ENCODE measurements around the gene PSMG1. TPM values are rescaled to one million over a fixed set of nuclear protein-coding genes. Genes with fewer than 3 reads are reported as not detected.

The PSMG1 gene
- polyA plus RNA-seq, 1 of the 3 experiments (the other 2 are of a cell fraction): 39.6 TPM

- Histone ChIP-seq H3K4me2 (no peak overlapping the region), H3K27ac (ENCODE audit: low read depth in 2 of 2, low read length in 1 of 2) (no peak overlapping the region), H3K9me3 (no peaks in the 10 kb centered on the region), H2AFZ (ENCODE audit: low read depth) (no peak overlapping the region), H3F3A (replicated peaks; ENCODE audit: insufficient read depth) (peaks cover 7% of the 10 kb centered on the region), H3K4me3 (ENCODE audit: low read depth in 2 of 2, low read length in 1 of 2) (no peak overlapping the region), H3K4me1 (ENCODE audit: control insufficient read depth in 1 of 2, insufficient read depth in 2 of 2, low read depth in 1 of 2, low read length in 1 of 2) (no peaks in the 10 kb centered on the region), H3K36me3 (replicated peaks in 1 of 2; ENCODE audit: control insufficient read depth in 1 of 2, insufficient read depth in 2 of 2, low read length in 1 of 2) (peaks cover 69 to 79% of the 10 kb centered on the region in 2 experiments), H3K27me3 (ENCODE audit: insufficient read depth) (no peaks in the 10 kb centered on the region), H3K9ac (no peak overlapping the region), H4K20me1 (ENCODE audit: insufficient read depth) (no peaks in the 10 kb centered on the region), H3K9me2 (no peaks in the 10 kb centered on the region), H3K79me2 (ENCODE audit: insufficient read depth) (no peaks in the 10 kb centered on the region)
- CTCF ChIA-PET: interaction anchor here (0.8 kb wide), 1 partner anchor 10 kb away, joined by 4 read pairs; no protein-coding TSS in a partner anchor
- TF ChIP-seq MAX (IDR thresholded peaks at IDR 0.05; ENCODE audit: low read depth) (no peak), YY1 (IDR thresholded peaks at IDR 0.05; ENCODE audit: low read depth) (no peak), EP300 (IDR thresholded peaks at IDR 0.05; ENCODE audit: borderline replicate concordance in 1 of 2, low read depth in 1 of 2, low read length in 1 of 2) (no peak)
- POLR2A ChIA-PET: no interaction called here
- WGBS (ENCODE audit: low lambda C conversion rate): 97% methylated on average over 3 of the region's 3 CpGs
- no peak for DNase-seq
Measured at GRCh38 chr21:39217356-39218081, 34.3 kb upstream of the PSMG1 start.

GRCh38 chr21:39216290-39216689, 33.0 kb upstream of the PSMG1 start:
- no peak overlapping the region for H3K4me3 ChIP-seq (ENCODE audit: low read depth in 2 of 2, low read length in 1 of 2)
- no peak overlapping the region for H3K4me2 ChIP-seq
- no peaks in the 10 kb centered on the region for H3K27me3 ChIP-seq (ENCODE audit: insufficient read depth)
- H4K20me1 ChIP-seq (ENCODE audit: insufficient read depth): no peaks in the 10 kb centered on the region
- 98% methylated on average over 2 of the region's 2 CpGs for WGBS (ENCODE audit: low lambda C conversion rate)
- H3K4me1 ChIP-seq (ENCODE audit: control insufficient read depth in 1 of 2, insufficient read depth in 2 of 2, low read depth in 1 of 2, low read length in 1 of 2): no peaks in the 10 kb centered on the region
- DNase-seq: no peak
- TF ChIP-seq RCOR1 (IDR thresholded peaks at IDR 0.05; ENCODE audit: low read length) (no peak), MEF2A (IDR thresholded peaks at IDR 0.05; ENCODE audit: borderline replicate concordance, low read depth) (no peak), TAF1 (IDR thresholded peaks at IDR 0.05; ENCODE audit: borderline replicate concordance, low read depth, low read length) (no peak), JUND (IDR thresholded peaks at IDR 0.05) (no peak), GABPA (IDR thresholded peaks at IDR 0.05; ENCODE audit: low read depth) (no peak), MXI1 (IDR thresholded peaks at IDR 0.05; ENCODE audit: low read depth, low read length) (no peak), SIN3A (IDR thresholded peaks at IDR 0.05; ENCODE audit: borderline replicate concordance, low read depth, low read length) (no peak), USF1 (IDR thresholded peaks at IDR 0.05; ENCODE audit: borderline replicate concordance, low read depth) (no peak), POLR2AphosphoS5 (IDR thresholded peaks at IDR 0.05; ENCODE audit: low read depth, low read length) (no peak), FOSL2 (IDR thresholded peaks at IDR 0.05; ENCODE audit: borderline replicate concordance, low read depth) (no peak), CHD2 (IDR thresholded peaks at IDR 0.05; ENCODE audit: low read length, partially characterized antibody) (no peak), YY1 (IDR thresholded peaks at IDR 0.05; ENCODE audit: low read depth) (no peak), ELF1 (IDR thresholded peaks at IDR 0.05) (no peak), GATA2 (CRISPR knock-in tag; IDR thresholded peaks at IDR 0.05) (no peak), MAX (IDR thresholded peaks at IDR 0.05; ENCODE audit: low read depth) (no peak)
- no peaks in the 10 kb centered on the region for H3K79me2 ChIP-seq (ENCODE audit: insufficient read depth)
- CTCF ChIA-PET: no interaction called here
- H3K9me3 ChIP-seq: no peaks in the 10 kb centered on the region
- no peak overlapping the region for H3K27ac ChIP-seq (ENCODE audit: low read depth in 2 of 2, low read length in 1 of 2)
- peaks cover 7% of the 10 kb centered on the region for H3F3A ChIP-seq (replicated peaks; ENCODE audit: insufficient read depth)
- no peak overlapping the region for H3K9ac ChIP-seq
- POLR2A ChIA-PET: no interaction called here
- no peak overlapping the region for H2AFZ ChIP-seq (ENCODE audit: low read depth)
- peaks cover 67 to 81% of the 10 kb centered on the region in 2 experiments for H3K36me3 ChIP-seq (replicated peaks in 1 of 2; ENCODE audit: control insufficient read depth in 1 of 2, insufficient read depth in 2 of 2, low read length in 1 of 2)
- H3K9me2 ChIP-seq: no peaks in the 10 kb centered on the region

Data from SK-N-SH (cell line).